HG03280 (cell line): ENCODE measurements around the gene TUBA1A.
"Not testable (repeated sequence)": the region's sequence is repeated elsewhere in the genome, so short reads cannot be mapped to it uniquely, and the experiment has no call there.

Experiments used
- ATAC-seq: cut with Tn5 transposase; IDR thresholded peaks from one replicate; pipeline ENCODE4 v1.9.1; 2021; ENCODE audit warnings: mild to moderate bottlenecking, moderate library complexity; ENCODE audit not compliant: unreplicated experiment

The TUBA1A gene

GRCh38 chr12:49201595-49202295 is 12.9 kb upstream of the TUBA1A start:
- ATAC-seq = no peak

- ATAC-seq = no peak
Measured at GRCh38 chr12:49200919-49201594, 12.2 kb upstream of the TUBA1A start.

- no peak for ATAC-seq
Measured at GRCh38 chr12:49198431-49199155, 9.7 kb upstream of the TUBA1A start.

- ATAC-seq = no peak
Measured at GRCh38 chr12:49197256-49197655, 8.4 kb upstream of the TUBA1A start.

- ATAC-seq = no peak
Measured at GRCh38 chr12:49195736-49196135, 6.9 kb upstream of the TUBA1A start.

- not testable (repeated sequence) for ATAC-seq
Measured at GRCh38 chr12:49193746-49194145, 4.9 kb upstream of the TUBA1A start.

GRCh38 chr12:49191498-49191897 is 2.6 kb upstream of the TUBA1A start:
- not testable (repeated sequence) for ATAC-seq

- no peak for ATAC-seq
Measured at GRCh38 chr12:49190974-49191373, 2.1 kb upstream of the TUBA1A start.

GRCh38 chr12:49189731-49190716 is 1.1 kb upstream of the TUBA1A start:
- no peak for ATAC-seq

GRCh38 chr12:49188201-49188915 is 522 bp downstream of the TUBA1A start:
- peak; percentile 41 for ATAC-seq

GRCh38 chr12:49187184-49187583 is 1.7 kb downstream of the TUBA1A start:
- ATAC-seq = no peak

- ATAC-seq = not testable (repeated sequence)
Measured at GRCh38 chr12:49186307-49186706, 2.6 kb downstream of the TUBA1A start.

GRCh38 chr12:49184697-49185096 is 4.2 kb downstream of the TUBA1A start:
- not testable (repeated sequence) for ATAC-seq

- ATAC-seq = not testable (repeated sequence)
Measured at GRCh38 chr12:49183214-49183950, 5.5 kb downstream of the TUBA1A start.

- no peak for ATAC-seq
Measured at GRCh38 chr12:49174218-49174617, 14.7 kb downstream of the TUBA1A start.

- no peak for ATAC-seq
Measured at GRCh38 chr12:49170924-49171323, 18.0 kb downstream of the TUBA1A start.

- ATAC-seq = no peak
Measured at GRCh38 chr12:49165114-49165513, 23.8 kb downstream of the TUBA1A start.

GRCh38 chr12:49161901-49162300 is 27.0 kb downstream of the TUBA1A start:
- not testable (repeated sequence) for ATAC-seq

GRCh38 chr12:49161092-49161795 is 27.6 kb downstream of the TUBA1A start:
- no peak for ATAC-seq
